ENCODE measurements around the gene LURAP1L. TPM values are rescaled to one million over a fixed set of nuclear protein-coding genes. Genes with fewer than 3 reads are reported as not detected.

The LURAP1L gene, protein sequence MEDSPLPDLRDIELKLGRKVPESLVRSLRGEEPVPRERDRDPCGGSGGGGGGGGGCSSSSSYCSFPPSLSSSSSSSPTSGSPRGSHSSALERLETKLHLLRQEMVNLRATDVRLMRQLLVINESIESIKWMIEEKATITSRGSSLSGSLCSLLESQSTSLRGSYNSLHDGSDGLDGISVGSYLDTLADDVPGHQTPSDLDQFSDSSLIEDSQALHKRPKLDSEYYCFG
- polyA plus RNA-seq (2013, experiment 1 of 2): 7.1 TPM
- polyA plus RNA-seq (2013, experiment 2 of 2): 6.8 TPM

DNA sequence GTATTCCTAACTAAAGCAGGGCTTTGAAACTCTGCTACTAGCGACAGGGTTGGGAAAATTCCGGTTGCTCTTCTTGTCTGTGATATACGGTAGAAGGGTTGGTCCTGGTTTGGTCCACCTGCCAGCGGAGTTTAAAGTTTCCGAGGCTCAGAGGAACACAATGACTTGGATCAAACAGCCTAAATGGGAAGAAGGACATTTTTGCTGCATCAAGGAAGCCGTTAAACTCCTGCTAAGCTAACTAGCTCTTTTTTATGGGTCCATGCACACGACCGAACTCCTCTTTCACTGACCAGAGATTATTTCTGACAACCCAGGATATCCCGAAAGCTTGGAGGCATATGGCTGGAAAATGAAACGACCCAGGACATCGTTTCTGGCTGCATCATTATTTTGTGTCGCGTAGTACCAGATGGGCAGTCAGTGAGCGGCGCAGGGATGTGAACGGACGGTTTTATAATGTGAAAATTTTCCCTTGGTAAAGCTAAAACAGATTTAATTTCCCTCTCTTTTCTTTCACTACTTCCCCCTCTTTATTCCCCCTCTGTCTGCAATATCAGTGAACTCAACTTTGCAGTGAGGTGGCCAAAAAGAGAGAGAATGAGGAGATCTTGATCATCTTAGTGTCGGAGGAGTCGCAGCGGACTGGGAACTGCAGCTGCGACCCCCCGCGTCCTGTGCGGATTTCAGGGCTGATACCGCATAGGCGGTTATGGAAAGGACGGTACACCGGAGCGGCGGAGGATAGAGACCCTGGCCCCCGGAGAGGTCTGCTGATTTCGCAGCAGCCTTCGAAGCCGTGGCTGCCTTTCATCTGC is at the start of gene LURAP1L:
Gene LURAP1L, plus strand, starts transcription at position 160 of the 818 bp plus-strand sequence. CDS start 696 bp downstream, outside the sequence.
- Histone ChIP-seq H3K9me3 (ENCODE audit: control insufficient read depth, low read length) (no peaks in the 10 kb centered on the region), H3K27ac (ENCODE audit: low read depth, low read length, severe bottlenecking) (peak within 1 kb of the TSS; percentile 80), H3K36me3 (ENCODE audit: control insufficient read depth, insufficient read depth, low read length) (no peaks in the 10 kb centered on the region), H3K4me3 (ENCODE audit: extremely low read depth, insufficient read depth, low read length, poor library complexity, severe bottlenecking) (peak within 1 kb of the TSS; percentile 62), H3K4me1 (ENCODE audit: control insufficient read depth, insufficient read depth, low read length, poor library complexity, severe bottlenecking) (peaks cover 17% of the 10 kb centered on the region)
- WGBS, 2 experiments (ENCODE audit: insufficient coverage in 2 of 2): 1% methylated on average over 16 to 27 of the region's 34 CpGs

DNA sequence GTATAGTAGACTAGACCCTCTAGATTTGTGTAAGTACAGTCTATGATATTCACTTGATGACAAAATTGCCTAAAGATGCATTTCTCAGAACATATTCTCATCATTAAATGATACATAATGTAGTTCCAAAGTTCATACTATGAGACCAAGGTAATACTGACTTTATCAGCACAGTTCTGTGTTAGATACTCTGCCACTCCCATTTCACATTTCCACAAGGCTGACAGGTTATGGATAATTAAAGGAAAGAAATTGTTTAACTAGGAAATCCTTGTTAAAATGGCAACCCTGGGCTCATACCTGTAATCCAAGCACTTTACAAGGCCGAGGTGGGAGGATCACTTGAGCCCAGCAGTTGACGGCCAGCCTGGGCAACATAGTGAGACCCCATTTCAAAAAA is 48.0 kb upstream of the LURAP1L start:
- H3K4me3 ChIP-seq (ENCODE audit: extremely low read depth, insufficient read depth, low read length, poor library complexity, severe bottlenecking): no peak overlapping the region
- H3K9me3 ChIP-seq (ENCODE audit: control insufficient read depth, low read length): no peaks in the 10 kb centered on the region
- no peaks in the 10 kb centered on the region for H3K4me1 ChIP-seq (ENCODE audit: control insufficient read depth, insufficient read depth, low read length, poor library complexity, severe bottlenecking)
- WGBS, 2 experiments (ENCODE audit: insufficient coverage in 2 of 2): 79 to 82% methylated on average over 2 of the region's 2 CpGs
- H3K36me3 ChIP-seq (ENCODE audit: control insufficient read depth, insufficient read depth, low read length): no peaks in the 10 kb centered on the region
- no peak overlapping the region for H3K27ac ChIP-seq (ENCODE audit: low read depth, low read length, severe bottlenecking)

DNA sequence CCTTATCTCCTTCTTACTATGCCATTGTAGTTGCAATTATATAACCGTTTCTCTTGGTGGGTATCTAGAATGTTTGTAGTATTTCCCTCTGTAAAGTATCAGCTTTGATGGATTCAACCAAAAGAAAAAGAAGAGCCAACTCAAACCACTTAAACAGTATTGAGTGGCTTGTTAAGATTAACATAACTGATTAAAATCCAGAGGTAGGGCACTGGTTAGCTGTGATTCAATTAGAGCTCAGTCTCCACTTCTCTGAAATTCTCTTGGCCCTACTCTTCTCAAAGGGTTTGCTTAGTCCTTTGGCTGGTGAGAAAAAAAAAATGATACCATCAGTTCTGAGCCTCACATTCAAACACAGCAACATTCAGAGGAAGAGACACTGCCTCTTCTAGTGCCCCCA is 44.6 kb upstream of the LURAP1L start:
- H3K4me1 ChIP-seq (ENCODE audit: control insufficient read depth, insufficient read depth, low read length, poor library complexity, severe bottlenecking): no peaks in the 10 kb centered on the region
- no peak overlapping the region for H3K4me3 ChIP-seq (ENCODE audit: extremely low read depth, insufficient read depth, low read length, poor library complexity, severe bottlenecking)
- no CpG with 5 or more reads among the region's 1 CpG for WGBS, 2 experiments (ENCODE audit: insufficient coverage in 2 of 2)
- H3K9me3 ChIP-seq (ENCODE audit: control insufficient read depth, low read length): peaks cover 7% of the 10 kb centered on the region
- H3K36me3 ChIP-seq (ENCODE audit: control insufficient read depth, insufficient read depth, low read length): no peaks in the 10 kb centered on the region
- H3K27ac ChIP-seq (ENCODE audit: low read depth, low read length, severe bottlenecking): no peak overlapping the region

DNA sequence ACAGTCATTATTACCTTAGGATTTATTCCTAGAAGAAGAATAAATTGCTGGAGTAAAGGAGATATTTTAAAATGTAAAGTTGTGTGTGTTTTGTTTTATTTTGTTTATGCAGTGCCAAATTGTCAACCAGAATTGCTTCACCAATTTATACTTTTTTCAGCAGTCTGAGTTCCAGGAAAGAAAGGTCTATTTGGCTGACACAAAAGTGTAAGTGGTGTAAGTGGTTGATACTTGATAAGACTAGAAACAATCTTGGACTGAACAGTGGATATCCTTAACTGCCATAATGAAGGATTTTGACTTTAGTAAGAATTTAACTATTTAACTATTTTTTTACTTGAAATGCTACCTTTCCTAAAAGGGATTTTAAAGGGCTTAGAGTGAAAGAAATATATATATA is 43.9 kb upstream of the LURAP1L start:
- no peaks in the 10 kb centered on the region for H3K36me3 ChIP-seq (ENCODE audit: control insufficient read depth, insufficient read depth, low read length)
- no peaks in the 10 kb centered on the region for H3K4me1 ChIP-seq (ENCODE audit: control insufficient read depth, insufficient read depth, low read length, poor library complexity, severe bottlenecking)
- peaks cover 7% of the 10 kb centered on the region for H3K9me3 ChIP-seq (ENCODE audit: control insufficient read depth, low read length)
- no peak overlapping the region for H3K4me3 ChIP-seq (ENCODE audit: extremely low read depth, insufficient read depth, low read length, poor library complexity, severe bottlenecking)
- H3K27ac ChIP-seq (ENCODE audit: low read depth, low read length, severe bottlenecking): no peak overlapping the region

DNA sequence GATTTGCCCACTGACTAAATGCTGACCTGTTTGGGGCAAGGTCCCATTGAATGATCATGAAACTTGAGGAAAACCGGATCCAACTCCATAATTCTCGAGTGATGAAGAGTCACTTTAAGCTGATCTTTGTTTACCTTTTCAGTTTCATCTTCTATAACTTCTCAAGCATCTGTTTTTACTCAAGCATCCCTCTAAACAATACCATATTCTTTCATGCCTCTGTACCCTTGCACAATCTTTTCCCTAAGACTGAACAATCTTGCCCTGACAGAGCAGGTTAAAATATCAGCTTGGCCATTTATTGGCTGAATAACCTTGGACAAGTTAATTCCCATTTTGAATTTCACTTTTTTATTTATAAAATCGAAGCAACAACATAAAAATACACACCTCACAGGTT is 41.8 kb upstream of the LURAP1L start:
- Histone ChIP-seq H3K36me3 (ENCODE audit: control insufficient read depth, insufficient read depth, low read length) (no peaks in the 10 kb centered on the region), H3K9me3 (ENCODE audit: control insufficient read depth, low read length) (peaks cover 7% of the 10 kb centered on the region), H3K4me1 (ENCODE audit: control insufficient read depth, insufficient read depth, low read length, poor library complexity, severe bottlenecking) (no peaks in the 10 kb centered on the region), H3K27ac (ENCODE audit: low read depth, low read length, severe bottlenecking) (no peak overlapping the region), H3K4me3 (ENCODE audit: extremely low read depth, insufficient read depth, low read length, poor library complexity, severe bottlenecking) (no peak overlapping the region)
- WGBS, 2 experiments (ENCODE audit: insufficient coverage in 2 of 2): 91 to 93% methylated on average over 2 of the region's 3 CpGs

DNA sequence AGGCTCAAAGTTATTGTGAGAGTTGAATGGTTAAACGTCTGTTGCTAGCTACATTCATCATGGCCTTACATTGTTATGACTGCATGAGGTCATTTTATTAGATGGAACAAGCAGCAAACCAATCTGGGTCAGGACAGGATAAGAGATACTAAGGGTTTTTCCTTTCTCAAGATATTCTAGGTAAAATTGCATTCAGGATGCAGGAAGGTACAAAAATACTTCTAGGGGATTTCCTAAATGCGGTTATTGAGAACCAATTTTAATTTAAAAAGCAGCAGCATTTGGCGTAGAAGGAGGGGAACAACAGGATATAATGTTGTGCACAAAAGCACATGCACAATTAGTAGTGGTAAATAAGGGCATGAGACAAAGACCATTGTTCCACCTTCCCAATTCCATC is 39.2 kb upstream of the LURAP1L start:
- no peaks in the 10 kb centered on the region for H3K36me3 ChIP-seq (ENCODE audit: control insufficient read depth, insufficient read depth, low read length)
- WGBS, 2 experiments (ENCODE audit: insufficient coverage in 2 of 2): 88 to 100% methylated on average over 1 to 2 of the region's 3 CpGs
- no peak overlapping the region for H3K4me3 ChIP-seq (ENCODE audit: extremely low read depth, insufficient read depth, low read length, poor library complexity, severe bottlenecking)
- peaks cover 7% of the 10 kb centered on the region for H3K9me3 ChIP-seq (ENCODE audit: control insufficient read depth, low read length)
- H3K27ac ChIP-seq (ENCODE audit: low read depth, low read length, severe bottlenecking): no peak overlapping the region
- no peaks in the 10 kb centered on the region for H3K4me1 ChIP-seq (ENCODE audit: control insufficient read depth, insufficient read depth, low read length, poor library complexity, severe bottlenecking)

DNA sequence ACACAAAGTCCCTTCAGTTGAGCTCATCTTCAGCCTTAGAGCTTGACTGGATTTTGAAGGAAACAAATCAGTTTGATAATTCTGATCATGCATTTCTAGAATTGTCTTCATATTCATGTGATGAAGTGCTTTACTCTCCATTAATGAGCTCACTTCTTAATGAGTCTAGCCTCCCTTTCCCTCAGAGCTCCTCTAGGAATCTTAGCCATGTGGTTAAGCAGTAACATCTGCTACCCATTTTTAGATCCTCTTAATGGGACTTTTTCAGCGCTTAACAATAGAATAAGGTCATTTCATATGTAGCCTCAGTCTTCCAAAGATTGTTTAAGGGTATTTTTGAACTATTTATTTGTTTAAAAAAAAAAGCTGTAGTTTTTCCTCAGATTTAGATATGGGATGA is 36.9 kb upstream of the LURAP1L start:
- no peak overlapping the region for H3K4me3 ChIP-seq (ENCODE audit: extremely low read depth, insufficient read depth, low read length, poor library complexity, severe bottlenecking)
- H3K9me3 ChIP-seq (ENCODE audit: control insufficient read depth, low read length): peaks cover 7% of the 10 kb centered on the region
- H3K4me1 ChIP-seq (ENCODE audit: control insufficient read depth, insufficient read depth, low read length, poor library complexity, severe bottlenecking): no peaks in the 10 kb centered on the region
- no peak overlapping the region for H3K27ac ChIP-seq (ENCODE audit: low read depth, low read length, severe bottlenecking)
- WGBS, 2 experiments (ENCODE audit: insufficient coverage in 2 of 2): no CpG with 5 or more reads among the region's 1 CpG
- H3K36me3 ChIP-seq (ENCODE audit: control insufficient read depth, insufficient read depth, low read length): no peaks in the 10 kb centered on the region

DNA sequence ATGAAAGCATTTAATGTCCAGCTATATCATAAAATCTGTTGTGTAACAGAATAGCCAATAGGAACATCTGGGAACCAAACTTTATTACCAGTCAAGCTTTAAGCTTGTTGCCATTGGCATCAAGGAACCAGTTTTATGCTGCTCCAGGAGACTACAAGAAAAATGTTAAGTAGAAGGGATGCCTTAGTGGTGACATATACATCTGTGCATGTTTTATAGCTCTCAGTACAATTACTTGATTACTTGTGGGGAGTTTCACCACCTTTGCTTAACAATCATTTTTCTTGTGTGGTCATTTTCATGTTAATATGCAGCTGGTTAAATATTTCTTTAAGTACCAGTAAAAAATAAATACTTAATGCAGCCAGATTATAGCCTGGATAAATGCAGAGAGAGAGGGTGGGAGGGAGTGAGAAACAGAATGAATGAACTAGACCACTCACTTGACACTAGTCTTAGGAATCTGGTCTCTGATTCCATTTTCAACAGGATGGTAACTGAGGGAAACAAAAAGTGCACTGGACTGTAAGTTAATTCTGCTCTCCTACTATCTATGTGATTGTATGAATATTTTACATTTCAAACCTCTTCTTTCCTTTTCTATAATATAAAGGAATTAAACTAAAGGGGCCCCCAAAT is 35.7 kb upstream of the LURAP1L start:
- H3K27ac ChIP-seq (ENCODE audit: low read depth, low read length, severe bottlenecking): no peak overlapping the region
- H3K4me3 ChIP-seq (ENCODE audit: extremely low read depth, insufficient read depth, low read length, poor library complexity, severe bottlenecking): no peak overlapping the region
- H3K4me1 ChIP-seq (ENCODE audit: control insufficient read depth, insufficient read depth, low read length, poor library complexity, severe bottlenecking): no peaks in the 10 kb centered on the region
- no peaks in the 10 kb centered on the region for H3K36me3 ChIP-seq (ENCODE audit: control insufficient read depth, insufficient read depth, low read length)
- peaks cover 5% of the 10 kb centered on the region for H3K9me3 ChIP-seq (ENCODE audit: control insufficient read depth, low read length)

DNA sequence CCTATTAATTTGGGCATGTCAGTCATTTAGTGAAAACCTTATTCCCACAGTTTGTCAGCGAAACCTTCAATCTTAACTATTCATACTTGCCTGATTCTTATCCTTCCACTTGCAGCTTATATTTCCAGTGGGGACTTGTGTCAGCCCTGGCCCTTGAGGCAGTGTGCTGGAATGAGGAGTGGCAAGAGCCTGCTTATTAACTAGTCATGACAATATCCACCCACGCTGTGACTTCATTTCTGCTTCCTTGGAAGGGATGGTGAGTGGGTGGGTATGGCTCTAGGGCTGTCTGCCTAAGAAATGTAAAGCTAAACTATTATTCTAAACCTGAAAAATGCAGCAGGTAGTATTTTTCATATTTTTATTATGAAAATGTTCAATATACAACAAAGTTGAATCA is 34.0 kb upstream of the LURAP1L start:
- Histone ChIP-seq H3K9me3 (ENCODE audit: control insufficient read depth, low read length) (no peaks in the 10 kb centered on the region), H3K4me1 (ENCODE audit: control insufficient read depth, insufficient read depth, low read length, poor library complexity, severe bottlenecking) (no peaks in the 10 kb centered on the region), H3K4me3 (ENCODE audit: extremely low read depth, insufficient read depth, low read length, poor library complexity, severe bottlenecking) (no peak overlapping the region), H3K36me3 (ENCODE audit: control insufficient read depth, insufficient read depth, low read length) (no peaks in the 10 kb centered on the region), H3K27ac (ENCODE audit: low read depth, low read length, severe bottlenecking) (no peak overlapping the region)
- 86% methylated on average over 1 of the region's 2 CpGs; no CpG with 5 or more reads in 1 of the 2 experiments for WGBS, 2 experiments (ENCODE audit: insufficient coverage in 2 of 2)

DNA sequence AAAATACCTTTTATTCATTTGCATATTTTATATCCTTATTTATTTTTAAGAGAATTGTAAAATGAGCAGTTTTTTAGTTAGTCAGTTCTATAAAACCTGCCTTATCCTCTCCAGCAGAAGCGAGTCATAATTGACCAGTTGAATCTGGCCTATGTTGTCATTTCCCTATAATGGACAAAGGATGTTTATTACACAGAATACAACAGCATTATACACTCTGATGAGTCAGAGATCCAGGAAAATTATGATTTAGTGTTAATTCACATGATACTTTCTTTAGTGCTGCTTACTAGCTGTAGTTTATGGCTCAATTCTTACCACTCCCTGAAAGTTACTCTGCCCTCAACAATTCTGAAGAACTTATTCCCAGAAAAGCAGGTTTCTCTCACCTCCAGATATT is 26.8 kb upstream of the LURAP1L start:
- no peak overlapping the region for H3K4me3 ChIP-seq (ENCODE audit: extremely low read depth, insufficient read depth, low read length, poor library complexity, severe bottlenecking)
- no peak overlapping the region for H3K27ac ChIP-seq (ENCODE audit: low read depth, low read length, severe bottlenecking)
- no CpG with 5 or more reads among the region's 1 CpG for WGBS, 2 experiments (ENCODE audit: insufficient coverage in 2 of 2)
- H3K9me3 ChIP-seq (ENCODE audit: control insufficient read depth, low read length): no peaks in the 10 kb centered on the region
- no peaks in the 10 kb centered on the region for H3K4me1 ChIP-seq (ENCODE audit: control insufficient read depth, insufficient read depth, low read length, poor library complexity, severe bottlenecking)
- H3K36me3 ChIP-seq (ENCODE audit: control insufficient read depth, insufficient read depth, low read length): no peaks in the 10 kb centered on the region

DNA sequence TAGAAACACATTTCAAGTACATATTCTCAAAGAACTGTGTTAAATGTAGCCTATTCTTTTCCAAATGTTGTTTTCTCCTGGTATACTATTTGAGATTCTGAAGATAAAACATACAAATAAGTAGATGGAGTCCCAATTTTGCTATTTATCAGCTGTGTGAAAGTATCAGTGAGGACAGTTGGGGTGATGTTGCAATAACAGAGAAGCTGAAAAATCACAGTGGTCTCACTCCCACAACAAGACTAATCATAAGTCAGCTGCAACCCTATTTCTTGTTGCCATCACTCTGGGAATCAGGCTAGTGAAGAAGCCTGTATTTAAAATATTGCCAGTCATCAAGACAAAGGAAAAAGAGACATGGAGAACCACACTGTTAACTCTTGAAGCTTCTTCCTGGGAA is 25.9 kb upstream of the LURAP1L start:
- no peaks in the 10 kb centered on the region for H3K36me3 ChIP-seq (ENCODE audit: control insufficient read depth, insufficient read depth, low read length)
- no peak overlapping the region for H3K27ac ChIP-seq (ENCODE audit: low read depth, low read length, severe bottlenecking)
- no peaks in the 10 kb centered on the region for H3K4me1 ChIP-seq (ENCODE audit: control insufficient read depth, insufficient read depth, low read length, poor library complexity, severe bottlenecking)
- no peak overlapping the region for H3K4me3 ChIP-seq (ENCODE audit: extremely low read depth, insufficient read depth, low read length, poor library complexity, severe bottlenecking)
- no peaks in the 10 kb centered on the region for H3K9me3 ChIP-seq (ENCODE audit: control insufficient read depth, low read length)

All from mesodermal cell (in vitro differentiated cells).